GM19328 (cell line): ENCODE measurements around the gene ZDHHC4.
A peak's percentile ranks its signal among the peaks of the same experiment; 100 is the strongest.

Experiments
- ATAC-seq: cut with Tn5 transposase; IDR thresholded peaks from one replicate; pipeline ENCODE4 v1.9.1; 2021; ENCODE audit warnings: mild to moderate bottlenecking, moderate library complexity; ENCODE audit not compliant: unreplicated experiment

The ZDHHC4 gene

GRCh38 chr7:6577369-6578113 lies at the start of gene ZDHHC4:
TSS of gene ZDHHC4 (plus strand) at chr7:6577454. CDS start at chr7:6580562, 3,108 bp downstream.
- peak; percentile 92 for ATAC-seq

DNA sequence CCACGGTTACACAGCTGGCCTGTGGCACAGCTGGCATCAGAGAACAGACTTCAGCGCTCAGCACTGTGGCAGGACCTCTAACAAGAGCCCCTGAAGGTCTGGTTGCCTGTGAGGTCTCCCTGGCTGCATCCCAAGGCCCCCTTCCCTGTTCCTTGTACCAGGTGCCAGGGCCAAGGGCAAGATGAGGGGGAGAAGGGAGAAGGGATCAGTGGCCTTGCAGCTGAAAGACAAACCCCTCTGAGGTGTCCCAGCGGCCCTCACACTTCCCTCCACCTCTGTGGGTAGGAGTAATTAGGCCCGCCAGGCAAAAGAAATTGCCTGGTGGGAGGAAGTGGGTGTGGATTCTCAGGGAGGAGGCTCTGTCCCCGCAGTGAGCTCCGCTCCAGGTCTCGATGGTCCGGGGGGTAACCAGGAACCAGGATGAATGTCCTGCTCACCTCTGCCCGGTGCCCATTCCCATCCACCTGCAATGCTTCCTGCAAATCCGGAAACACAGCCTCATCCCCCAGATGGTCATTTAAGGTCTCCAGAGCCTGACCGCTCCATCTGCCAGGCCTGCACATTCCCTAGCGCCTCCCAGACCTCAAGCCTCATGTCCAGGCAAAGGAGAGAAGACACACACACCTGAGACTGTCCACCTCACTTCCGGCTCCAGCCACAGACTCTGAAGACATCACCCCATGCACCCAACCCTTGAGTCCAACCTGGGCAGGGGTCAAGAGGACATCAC lies 48.7 kb upstream of the ZDHHC4 start:
- ATAC-seq: no peak

GRCh38 chr7:6529643-6530042 lies 47.6 kb upstream of the ZDHHC4 start:
- no peak for ATAC-seq

GRCh38 chr7:6530626-6531491 lies 46.4 kb upstream of the ZDHHC4 start:
- ATAC-seq: no peak

GRCh38 chr7:6531492-6532279 lies 45.6 kb upstream of the ZDHHC4 start:
- no peak for ATAC-seq

DNA sequence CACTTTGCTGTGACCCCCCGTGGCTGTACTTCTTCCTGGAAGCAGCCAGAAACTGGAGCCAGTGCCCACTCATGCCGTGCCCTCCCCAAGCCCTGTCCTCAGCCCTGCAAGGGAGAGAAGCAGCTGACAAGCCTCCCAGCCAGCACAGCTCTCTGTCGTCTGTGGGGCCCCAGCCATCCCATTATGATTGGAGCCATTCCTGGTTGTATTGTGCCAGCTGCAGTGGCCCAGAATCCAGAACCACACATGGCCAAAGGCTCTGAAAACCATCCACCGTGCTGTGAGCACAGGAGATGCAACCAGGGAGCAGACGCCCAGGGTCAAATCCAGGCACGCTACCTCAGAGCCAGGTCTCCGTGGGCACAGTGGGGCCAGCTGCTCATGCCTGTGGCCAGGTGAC lies 44.7 kb upstream of the ZDHHC4 start:
- ATAC-seq: no peak

DNA sequence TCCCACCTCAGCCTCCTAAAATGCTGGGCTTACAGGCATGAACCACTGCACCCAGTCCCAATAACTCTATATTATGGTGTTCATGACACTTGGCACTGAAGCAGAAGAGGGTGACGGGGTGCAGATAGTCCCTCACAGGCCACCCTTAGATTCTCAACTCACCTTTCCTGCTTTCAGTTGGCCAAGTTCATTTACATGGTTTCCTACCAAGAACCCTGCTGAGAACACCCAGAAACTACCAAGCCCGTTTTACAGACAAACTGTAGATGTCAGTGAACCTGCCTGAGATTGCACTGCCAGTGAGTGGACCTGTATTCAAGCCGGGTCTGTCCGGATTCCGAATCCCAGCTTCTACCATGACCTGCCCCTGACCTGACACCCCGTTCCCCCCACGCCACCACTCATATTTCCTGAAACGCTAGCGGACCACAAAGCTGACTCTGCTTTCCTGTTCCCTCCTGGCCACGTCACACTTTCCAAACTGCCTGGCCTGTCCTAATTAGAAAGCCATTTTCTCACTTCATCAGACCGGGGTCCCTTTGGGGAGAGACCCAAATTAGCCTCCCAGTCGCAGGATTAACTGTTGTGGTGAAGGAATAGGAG lies 43.3 kb upstream of the ZDHHC4 start:
- no peak for ATAC-seq

GRCh38 chr7:6536262-6537260 lies 40.7 kb upstream of the ZDHHC4 start:
- no peak for ATAC-seq

GRCh38 chr7:6542368-6542767 lies 34.9 kb upstream of the ZDHHC4 start:
- no peak for ATAC-seq

DNA sequence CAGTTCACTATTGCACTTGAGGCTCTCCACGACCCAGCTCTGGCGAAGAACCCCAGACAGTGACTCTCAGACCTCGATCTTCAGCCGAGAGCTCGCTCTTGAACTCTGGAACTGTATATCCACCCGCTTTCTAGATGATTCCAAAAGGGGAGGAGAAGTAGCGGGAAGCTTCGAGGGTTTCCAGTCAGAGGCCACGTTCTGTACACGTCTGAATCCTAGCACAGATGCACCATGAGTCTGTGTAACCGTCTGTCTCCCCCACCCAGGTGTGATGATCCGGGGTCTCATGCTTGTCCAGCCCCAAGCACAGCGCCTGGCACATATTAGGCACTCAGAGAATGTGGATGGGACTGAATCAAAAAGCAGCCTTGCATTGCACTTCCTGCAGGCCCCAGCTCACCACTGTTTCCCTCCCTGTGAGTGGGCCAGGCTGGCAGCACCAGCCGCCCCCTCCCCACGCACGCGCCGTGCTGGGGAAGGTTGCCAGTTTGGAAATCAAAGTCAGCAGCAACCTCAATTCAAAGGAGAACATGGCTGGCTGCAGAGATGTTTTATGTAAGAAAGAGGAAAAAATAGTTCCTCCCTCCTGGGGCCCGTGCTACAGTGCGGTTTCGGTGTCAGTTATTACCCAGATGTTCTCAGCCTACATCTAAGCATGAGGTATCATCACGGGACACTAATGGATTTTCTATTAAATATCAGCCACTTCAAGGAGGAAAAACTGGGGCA lies 31.7 kb upstream of the ZDHHC4 start:
- no peak for ATAC-seq

DNA sequence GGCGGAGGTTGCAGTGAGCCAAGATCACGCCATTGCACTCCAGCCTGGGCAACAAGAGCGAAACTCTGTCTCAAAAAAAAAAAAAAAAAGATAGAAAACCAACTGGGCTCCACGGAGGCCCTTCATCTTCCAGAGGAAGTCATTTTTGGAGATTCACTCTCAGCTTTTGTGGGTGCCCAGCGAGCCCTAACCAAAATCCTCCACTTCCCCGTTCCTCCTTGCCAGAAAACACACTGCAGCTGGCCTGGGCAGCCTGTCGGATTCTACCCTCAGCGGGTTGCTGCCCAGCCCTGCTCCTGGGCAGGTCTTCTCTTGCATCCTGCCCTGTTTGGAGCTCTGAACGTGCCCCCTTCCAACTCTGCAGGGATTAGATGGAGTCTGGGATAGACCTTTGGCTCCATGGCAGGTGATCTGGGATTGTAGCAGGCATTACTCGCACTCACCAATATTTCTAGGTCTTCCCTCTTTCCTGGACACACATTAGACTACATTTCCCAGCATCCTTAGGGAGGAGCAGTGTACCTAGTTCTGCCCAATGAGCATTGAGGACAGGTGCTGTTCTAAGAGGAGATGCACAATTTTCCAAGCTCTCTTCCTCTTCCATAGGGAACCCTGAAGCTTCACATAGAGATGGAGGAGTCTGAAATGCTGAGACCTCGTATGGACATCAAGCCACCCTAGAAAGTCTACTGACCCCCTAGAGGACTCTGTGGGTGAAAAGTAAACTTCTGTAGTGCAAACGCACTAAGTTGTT lies 30.6 kb upstream of the ZDHHC4 start:
- no peak for ATAC-seq

DNA sequence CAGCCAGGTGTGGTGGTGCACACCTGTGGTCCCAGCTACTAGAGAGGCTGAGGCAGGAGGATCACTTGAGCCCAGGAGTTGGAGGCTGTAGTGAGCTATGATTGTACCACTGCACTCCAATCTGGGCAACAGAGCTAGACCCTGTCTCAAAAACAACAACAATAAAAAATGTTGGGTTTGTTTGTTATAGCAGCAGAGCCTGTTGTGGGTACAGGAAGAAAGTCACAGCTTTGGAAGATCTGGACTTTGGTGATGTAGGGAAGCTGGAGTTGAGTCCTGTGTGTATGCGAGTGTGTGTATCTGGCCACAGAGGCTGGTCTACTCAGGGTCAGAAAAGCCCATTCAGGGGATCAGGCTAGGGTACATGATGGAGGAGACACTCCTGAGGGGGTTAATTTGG lies 29.9 kb upstream of the ZDHHC4 start:
- no peak for ATAC-seq

DNA sequence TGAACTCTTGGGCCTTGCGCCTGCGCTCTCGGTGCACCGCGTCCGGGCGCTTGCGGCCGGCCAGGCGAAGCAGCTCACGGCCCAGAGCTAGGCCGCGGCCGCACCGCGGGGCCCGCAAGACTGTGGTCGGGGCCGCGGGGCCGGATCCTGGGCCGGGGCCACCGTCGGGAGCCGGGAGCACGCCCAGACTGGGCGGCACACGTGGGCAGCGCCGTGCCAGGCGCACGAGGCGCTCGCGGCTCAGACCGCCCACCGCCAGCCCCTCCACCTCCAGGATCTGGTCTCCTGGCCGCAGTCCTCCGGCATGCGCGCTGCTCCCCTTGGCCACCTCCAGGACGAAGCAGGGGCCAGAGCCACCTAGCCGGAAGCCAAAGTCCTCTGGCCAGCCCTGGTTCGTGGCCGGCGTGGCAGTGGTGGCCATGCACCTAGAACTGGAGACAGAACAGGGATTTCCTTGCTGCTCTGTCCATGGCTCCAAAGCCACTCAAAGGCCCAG lies 26.2 kb upstream of the ZDHHC4 start, which contains the start of gene GRID2IP:
Gene GRID2IP, minus strand, starts transcription at position 446 of the 496 bp plus-strand sequence. Its CDS starts 25 bp downstream, at position 421.
- no peak for ATAC-seq

GRCh38 chr7:6553448-6554044 lies 23.7 kb upstream of the ZDHHC4 start:
- ATAC-seq: no peak

DNA sequence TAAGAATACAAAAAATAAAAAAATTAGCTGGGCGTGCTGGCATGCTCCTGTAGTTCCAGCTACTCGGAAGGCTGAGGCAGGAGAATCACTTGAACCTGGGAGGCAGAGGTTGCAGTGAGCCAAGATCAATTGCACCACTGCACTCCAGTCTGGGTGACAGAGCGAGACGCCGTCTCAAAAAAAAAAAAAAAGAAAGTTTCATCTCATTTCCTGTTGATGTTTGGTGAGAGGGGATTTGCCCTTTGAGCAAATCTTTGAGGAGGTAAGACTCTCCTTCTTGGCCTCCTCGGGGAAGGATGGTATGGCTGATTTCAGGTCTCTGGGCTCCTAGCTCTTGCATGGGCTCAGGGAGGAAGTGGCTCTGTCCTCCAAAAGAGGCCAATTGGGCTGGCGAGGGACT lies 22.4 kb upstream of the ZDHHC4 start:
- ATAC-seq: no peak

GRCh38 chr7:6556196-6556595 lies 21.1 kb upstream of the ZDHHC4 start:
- no peak for ATAC-seq

GRCh38 chr7:6558837-6559236 lies 18.4 kb upstream of the ZDHHC4 start:
- no peak for ATAC-seq
